Testis (tissue), 3 donors: ENCODE measurements around the gene TDRD10. TPM values are rescaled to one million over a fixed set of nuclear protein-coding genes. Genes with fewer than 3 reads are reported as not detected.

Source experiments
- DNase-seq: peaks from one replicate; pipeline ENCODE4 v3.0.0-alpha.2; 2019
- H3K27ac ChIP-seq, 2 donors: fragments of 200-600 bp; sonication (generic); one replicate each; pipeline ENCODE4 v1.5.1; 2019
- H3K27me3 ChIP-seq: fragments of 200-600 bp; sonication (generic); one replicate; pipeline ENCODE4 v1.5.1; 2019
- H3K36me3 ChIP-seq: fragments of 200-600 bp; sonication (generic); one replicate; pipeline ENCODE4 v1.5.1; 2017; ENCODE audit warnings: low read depth; ENCODE audit errors: missing control alignments
- H3K4me1 ChIP-seq: fragments of 200-600 bp; sonication (generic); one replicate; pipeline ENCODE4 v1.5.1; 2019
- H3K4me3 ChIP-seq, 2 donors: fragments of 200-600 bp; sonication (generic); one replicate each; pipeline ENCODE4 v1.5.1; 2017 to 2019
- H3K9me3 ChIP-seq: fragments of 200-600 bp; sonication (generic); one replicate; pipeline ENCODE4 v1.5.1; 2017
- POLR2A ChIP-seq: fragments of 450-650 bp; IDR thresholded peaks from one replicate; pipeline ENCODE4 v1.6.1; 2017; ENCODE audit warnings: antibody characterized with exemption, mild to moderate bottlenecking, moderate library complexity
- WGBS, 2 donors: methylation state at CpG; one replicate each; pipeline ENCODE4 v1.1.5; 2018; 5-methylcytosine and 5-hydroxymethylcytosine counted together
- intact Hi-C: fragments of 100-400 bp; cut with DNase I; formaldehyde crosslinking; loops from one replicate; pipeline ENCODE4 v1.15.1; 2023; ENCODE audit warnings: low total_unique reads
- polyA plus RNA-seq: library from polyadenylated mRNA; stranded (reverse); fragments of 350-450 nt; fragmentation: Illumina TruSeq; extraction: RNeasy Lipid Tissue Mini Kit (QIAGEN cat#74804); gene quantifications from one replicate; pipeline ENCODE4 v1.2.3, GENCODE V29; 2014; ENCODE audit warnings: low read depth, low replicate concordance; ENCODE audit not compliant: insufficient read depth
- total RNA-seq, 2 donors: library from RNA; depleted of rRNA; stranded (reverse); fragments of >200 nt; gene quantifications; one replicate each; pipeline ENCODE4 v1.2.3, GENCODE V29; 2016
- TF ChIP-seq, protein P1 (sequence below), 3 experiments: fragments of 450-650 bp in 2 of 3; fragments of 200-600 bp in 1 of 3; sonication (generic) in 1 of 3; IDR thresholded peaks; one replicate each; pipeline ENCODE4 v1.5.1; 2016 to 2019; ENCODE audit warnings: antibody characterized with exemption in 3 of 3, mild to moderate bottlenecking in 2 of 3, moderate library complexity in 1 of 3

TDRD10 gene
- total and polyA plus RNA-seq, 3 donors from 2014 or later, result 50.9 to 123 (median 60.3) TPM

DNA sequence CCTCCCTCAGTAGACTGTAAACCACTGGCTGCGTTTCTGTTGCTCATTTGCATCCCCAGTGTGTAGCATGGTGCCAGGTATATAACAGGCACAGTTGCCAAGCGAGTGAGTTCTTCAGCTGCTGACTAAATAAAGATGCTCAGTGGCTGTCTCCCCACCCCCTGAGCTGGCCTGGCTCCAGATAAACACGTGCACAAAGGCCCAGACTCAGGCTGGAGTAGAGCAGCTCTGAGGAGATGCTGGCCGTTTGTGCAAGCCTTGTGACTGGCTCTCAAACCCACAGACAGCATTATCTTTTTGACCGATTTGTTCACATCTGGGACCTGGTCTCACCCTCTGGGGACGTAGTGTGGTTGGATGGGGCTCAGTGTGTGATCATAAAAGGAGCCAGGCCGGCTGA lies 72.7 kb downstream of the TDRD10 start:
- DNase-seq, result no peak
- no peak for TF ChIP-seq POLR2A
- TF ChIP-seq, protein P1, sequence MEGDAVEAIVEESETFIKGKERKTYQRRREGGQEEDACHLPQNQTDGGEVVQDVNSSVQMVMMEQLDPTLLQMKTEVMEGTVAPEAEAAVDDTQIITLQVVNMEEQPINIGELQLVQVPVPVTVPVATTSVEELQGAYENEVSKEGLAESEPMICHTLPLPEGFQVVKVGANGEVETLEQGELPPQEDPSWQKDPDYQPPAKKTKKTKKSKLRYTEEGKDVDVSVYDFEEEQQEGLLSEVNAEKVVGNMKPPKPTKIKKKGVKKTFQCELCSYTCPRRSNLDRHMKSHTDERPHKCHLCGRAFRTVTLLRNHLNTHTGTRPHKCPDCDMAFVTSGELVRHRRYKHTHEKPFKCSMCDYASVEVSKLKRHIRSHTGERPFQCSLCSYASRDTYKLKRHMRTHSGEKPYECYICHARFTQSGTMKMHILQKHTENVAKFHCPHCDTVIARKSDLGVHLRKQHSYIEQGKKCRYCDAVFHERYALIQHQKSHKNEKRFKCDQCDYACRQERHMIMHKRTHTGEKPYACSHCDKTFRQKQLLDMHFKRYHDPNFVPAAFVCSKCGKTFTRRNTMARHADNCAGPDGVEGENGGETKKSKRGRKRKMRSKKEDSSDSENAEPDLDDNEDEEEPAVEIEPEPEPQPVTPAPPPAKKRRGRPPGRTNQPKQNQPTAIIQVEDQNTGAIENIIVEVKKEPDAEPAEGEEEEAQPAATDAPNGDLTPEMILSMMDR (IDR thresholded peaks at IDR 0.05), result no peak
- intact Hi-C loops, result no loop called here
- Histone ChIP-seq H3K4me3 (no peak overlapping the region), H3K27me3 (no peaks in the 10 kb centered on the region), H3K36me3 (no peaks in the 10 kb centered on the region), H3K9me3 (no peaks in the 10 kb centered on the region), H3K4me1 (peaks cover 10% of the 10 kb centered on the region), H3K27ac (no peak overlapping the region)
- WGBS, 2 donors, result 43 to 44% methylated on average over 6 to 7 of the region's 7 CpGs

DNA sequence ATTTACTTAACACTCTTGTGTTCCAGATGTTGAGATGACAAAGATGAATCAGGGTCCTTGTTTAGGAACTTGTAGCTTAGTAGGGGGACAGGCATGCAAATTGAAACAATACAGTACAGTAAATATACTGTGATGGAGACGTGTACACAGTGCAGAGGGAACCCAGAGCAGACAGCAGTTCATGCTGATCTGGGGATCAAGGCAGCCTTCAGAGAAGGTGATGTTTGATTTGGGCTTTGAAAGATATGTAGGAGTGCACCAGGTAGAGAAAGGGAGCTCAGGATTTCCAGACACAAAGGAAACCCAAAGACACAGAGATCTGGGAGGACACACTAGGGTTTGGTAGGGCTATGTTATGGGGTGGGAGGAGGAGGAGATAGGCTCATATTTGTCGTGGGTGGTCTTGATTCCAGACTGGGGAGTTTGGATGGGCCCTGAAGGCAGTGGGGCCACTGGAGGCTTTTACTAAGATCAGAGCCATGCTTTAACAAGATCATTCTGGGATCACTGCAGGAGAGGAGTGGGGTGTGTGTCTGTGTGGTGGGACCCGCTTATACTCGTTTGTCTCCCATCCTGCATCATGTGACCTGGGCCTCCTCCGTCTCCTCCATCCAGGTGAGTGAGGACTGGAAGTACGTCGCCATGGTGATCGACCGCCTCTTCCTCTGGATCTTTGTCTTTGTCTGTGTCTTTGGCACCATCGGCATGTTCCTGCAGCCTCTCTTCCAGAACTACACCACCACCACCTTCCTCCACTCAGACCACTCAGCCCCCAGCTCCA lies 73.3 kb downstream of the TDRD10 start:
- H3K9me3 ChIP-seq, result no peaks in the 10 kb centered on the region
- H3K36me3 ChIP-seq, result no peaks in the 10 kb centered on the region
- DNase-seq, result no peak
- H3K4me3 ChIP-seq, result no peak overlapping the region
- peaks cover 10% of the 10 kb centered on the region for H3K4me1 ChIP-seq
- no peak for TF ChIP-seq POLR2A
- TF ChIP-seq, protein P1 (IDR thresholded peaks at IDR 0.05), result no peak
- no peaks in the 10 kb centered on the region for H3K27me3 ChIP-seq
- intact Hi-C loops, result no loop called here
- WGBS, 2 donors, result 83 to 84% methylated on average over 10 of the region's 10 CpGs
- H3K27ac ChIP-seq, result no peak overlapping the region

DNA sequence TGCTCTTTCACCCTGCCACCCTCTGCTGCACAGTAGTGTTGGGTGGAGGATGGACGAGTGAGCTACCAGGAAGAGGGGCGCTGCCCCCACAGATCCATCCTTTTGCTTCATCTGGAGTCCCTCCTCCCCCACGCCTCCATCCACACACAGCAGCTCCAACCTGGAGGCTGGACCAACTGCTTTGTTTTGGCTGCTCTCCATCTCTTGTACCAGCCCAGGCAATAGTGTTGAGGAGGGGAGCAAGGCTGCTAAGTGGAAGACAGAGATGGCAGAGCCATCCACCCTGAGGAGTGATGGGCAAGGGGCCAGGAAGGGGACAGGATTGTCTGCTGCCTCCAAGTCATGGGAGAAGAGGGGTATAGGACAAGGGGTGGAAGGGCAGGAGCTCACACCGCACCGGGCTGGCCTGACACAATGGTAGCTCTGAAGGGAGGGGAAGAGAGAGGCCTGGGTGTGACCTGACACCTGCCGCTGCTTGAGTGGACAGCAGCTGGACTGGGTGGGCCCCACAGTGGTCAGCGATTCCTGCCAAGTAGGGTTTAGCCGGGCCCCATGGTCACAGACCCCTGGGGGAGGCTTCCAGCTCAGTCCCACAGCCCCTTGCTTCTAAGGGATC lies 74.0 kb downstream of the TDRD10 start:
- intact Hi-C loops, result no loop called here
- Histone ChIP-seq H3K36me3 (no peaks in the 10 kb centered on the region), H3K4me1 (peaks cover 10% of the 10 kb centered on the region), H3K27me3 (no peaks in the 10 kb centered on the region), H3K9me3 (no peaks in the 10 kb centered on the region), H3K4me3 (no peak overlapping the region), H3K27ac (no peak overlapping the region)
- no peak for DNase-seq
- WGBS, 2 donors, result 68 to 79% methylated on average over 8 of the region's 8 CpGs
- TF ChIP-seq POLR2A, result no peak
- TF ChIP-seq, protein P1 (IDR thresholded peaks at IDR 0.05), result no peak

DNA sequence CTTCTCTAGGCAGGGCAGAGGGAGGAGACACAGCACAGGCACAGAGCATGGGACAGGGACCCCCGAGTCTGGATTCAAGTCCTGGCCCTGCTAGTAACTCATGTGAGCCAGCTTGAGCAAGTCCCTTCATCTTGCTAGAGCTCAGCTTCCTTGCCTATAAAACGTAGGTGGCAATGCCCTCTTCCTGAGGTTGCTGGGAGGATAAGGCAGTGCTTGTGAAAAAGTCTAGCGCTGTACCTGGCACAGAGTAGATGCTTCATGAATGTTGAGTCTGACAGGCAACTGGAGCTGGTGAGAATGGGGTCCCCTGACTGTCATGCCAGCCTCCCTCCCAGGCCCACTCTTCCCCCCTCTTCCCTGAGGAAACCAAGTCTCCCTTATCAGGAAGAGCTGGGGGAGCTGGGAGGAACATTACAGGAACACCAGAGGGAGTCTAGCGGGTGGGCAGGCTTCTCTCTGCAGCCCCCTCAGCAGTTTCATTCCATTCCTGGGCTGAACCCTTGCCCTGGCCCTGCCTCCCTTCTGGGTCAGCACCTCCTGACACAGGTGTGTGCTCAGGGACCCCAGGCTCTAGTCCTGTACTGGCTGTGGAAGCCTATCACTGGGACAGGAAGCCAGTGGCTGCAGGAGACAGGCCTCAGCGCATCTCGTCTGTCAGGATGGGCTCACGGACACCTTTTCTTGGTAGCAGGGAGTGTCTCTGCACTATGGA lies 75.5 kb downstream of the TDRD10 start:
- Histone ChIP-seq H3K4me3 (no peak overlapping the region), H3K36me3 (no peaks in the 10 kb centered on the region), H3K27ac (no peak overlapping the region), H3K27me3 (no peaks in the 10 kb centered on the region), H3K9me3 (no peaks in the 10 kb centered on the region), H3K4me1 (peaks cover 10% of the 10 kb centered on the region)
- no peak for TF ChIP-seq POLR2A
- TF ChIP-seq, protein P1 (IDR thresholded peaks at IDR 0.05), result no peak
- no peak for DNase-seq
- whole genome bisulfite sequencing, 2 donors, result 40 to 58% methylated on average over 4 to 7 of the region's 7 CpGs
- intact Hi-C loops, result no loop called here
